RWPE1 (cell line): ENCODE results near the gene PPP3R2.

Experiments
- CTCF ChIA-PET: fragments of 350-600 bp; sonication (Branson Sonifier 250); formaldehyde crosslinking; extraction: SDS; loops from one replicate; lab custom pipeline; 2021; lab: Yijun Ruan, JAX
- POLR2A ChIA-PET: fragments of 400-600 bp; formaldehyde crosslinking; extraction: SDS; loops from one replicate; lab custom pipeline; 2020; ENCODE audit warnings: antibody characterized with exemption; ENCODE audit not compliant: low non-redundant PET; lab: Yijun Ruan, JAX
- DNase-seq: peaks from one replicate; pipeline ENCODE4 v3.0.0; 2012; ENCODE audit warnings: low spot score
- H3K27ac ChIP-seq: fragments of 450-650 bp; 2 replicates; pipeline ENCODE4 v1.5.1; 2017
- CTCF ChIP-seq: fragments of 450-650 bp; conservative IDR thresholded peaks from 2 replicates; pipeline ENCODE4 v1.5.1; 2017; ENCODE audit warnings: low read depth, mild to moderate bottlenecking

Gene PPP3R2

DNA sequence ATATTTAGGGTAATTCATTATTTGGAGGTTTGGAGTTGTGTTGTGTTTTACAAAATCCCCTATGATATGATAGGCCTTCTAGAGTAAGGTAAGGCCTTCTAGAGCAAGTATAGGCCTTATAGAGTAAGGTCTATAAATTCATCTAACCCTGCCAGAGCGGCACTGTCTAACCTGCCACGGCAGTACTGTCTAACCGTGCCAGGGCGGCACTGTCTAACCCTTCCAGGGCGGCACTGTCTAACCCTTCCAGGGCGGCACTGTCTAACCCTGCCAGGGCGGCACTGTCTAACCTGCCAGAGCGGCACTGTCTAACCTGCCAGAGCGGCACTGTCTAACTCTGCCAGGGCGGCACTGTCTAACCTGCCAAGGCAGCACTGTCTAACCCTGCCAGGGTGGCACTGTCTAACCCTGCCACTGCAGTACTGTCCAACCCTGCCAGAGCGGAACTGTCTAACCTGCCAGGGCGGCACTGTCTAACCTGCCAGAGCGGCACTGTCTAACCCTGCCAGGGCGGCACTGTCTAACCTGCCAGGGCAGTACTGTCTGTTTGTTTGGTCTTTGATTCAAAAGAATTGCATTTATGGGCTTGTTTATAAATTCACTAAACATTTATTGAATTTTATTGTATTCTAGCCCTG lies 51.6 kb downstream of the PPP3R2 start:
- ChIA-PET CTCF (no interaction called here), POLR2A (interaction anchor here (0.5 kb wide), 1 partner anchor 11 kb away, joined by 3 read pairs; no protein-coding TSS in a partner anchor)
- no peak for DNase-seq
- no peak overlapping the region for H3K27ac ChIP-seq
- no peak for TF ChIP-seq CTCF
